Activated B cell treated with CpG ODN at 0.5 μM for 24 hours (primary cell): Measurements from ENCODE around the gene IFTAP. TPM values are rescaled to one million over a fixed set of nuclear protein-coding genes. Genes with fewer than 3 reads are reported as not detected.
A peak's percentile ranks its signal among the peaks of the same experiment; 100 is the strongest.

Source experiments
- ATAC-seq: fragments of 200-7000 bp; cut with Tn5 transposase; one replicate; pipeline ENCODE4 v1.10.0; 2021; ENCODE audit warnings: low read depth, mild to moderate bottlenecking, moderate library complexity
- CTCF ChIA-PET: fragments of 350-600 bp; sonication (Branson Sonifier 250); formaldehyde crosslinking; loops from one replicate; lab custom pipeline; 2021; ENCODE audit warnings: antibody characterized with exemption; lab: Charles Lee
- POLR2A ChIA-PET: fragments of 350-600 bp; sonication (Branson Sonifier 250); formaldehyde crosslinking; loops from one replicate; lab custom pipeline; 2021; ENCODE audit warnings: antibody characterized with exemption; lab: Charles Lee
- DNase-seq: peaks from one replicate; pipeline ENCODE4 v3.0.0; 2022
- H3K27ac Mint-ChIP-seq: one replicate; pipeline ENCODE4 v1.8.0; 2020; ENCODE audit warnings: mixed read lengths
- H3K27me3 Mint-ChIP-seq: one replicate; pipeline ENCODE4 v1.8.0; 2021; ENCODE audit warnings: mixed read lengths
- H3K36me3 Mint-ChIP-seq: one replicate; pipeline ENCODE4 v1.8.0; 2021; ENCODE audit warnings: low read depth, mixed read lengths
- H3K4me1 Mint-ChIP-seq: one replicate; pipeline ENCODE4 v1.8.0; 2021; ENCODE audit warnings: mixed read lengths
- H3K4me3 Mint-ChIP-seq: one replicate; pipeline ENCODE4 v1.8.0; 2020; ENCODE audit warnings: mild to moderate bottlenecking, mixed read lengths
- H3K9me3 Mint-ChIP-seq: one replicate; pipeline ENCODE4 v1.8.0; 2020; ENCODE audit warnings: mixed read lengths
- CTCF ChIP-seq: fragments of 200-600 bp; IDR thresholded peaks from one replicate; pipeline ENCODE4 v1.8.0; 2022; ENCODE audit warnings: antibody characterized with exemption, mild to moderate bottlenecking
- intact Hi-C: fragments of 100-400 bp; cut with micrococcal nuclease; formaldehyde crosslinking; loops from one replicate; pipeline ENCODE4 v1.15.1; 2024
- total RNA-seq: library from RNA; stranded (reverse); gene quantifications from 2 replicates; pipeline ENCODE4 v1.2.3, GENCODE V29; 2022

Gene IFTAP
- total RNA-seq, 1 donor from 2014 or later = 0.47 TPM

GRCh38 chr11:36583667-36584066 is 10.6 kb upstream of the IFTAP start:
- H3K27ac Mint-ChIP-seq = no peak overlapping the region
- ChIA-PET CTCF (no interaction called here), POLR2A (no interaction called here)
- peaks cover 8% of the 10 kb centered on the region for H3K9me3 Mint-ChIP-seq
- TF ChIP-seq CTCF = no peak
- no peak overlapping the region for H3K4me3 Mint-ChIP-seq
- no peaks in the 10 kb centered on the region for H3K36me3 Mint-ChIP-seq
- H3K4me1 Mint-ChIP-seq = peaks cover 3% of the 10 kb centered on the region
- ATAC-seq = no peak
- DNase-seq = no peak
- intact Hi-C loops = no loop called here
- peaks cover 18% of the 10 kb centered on the region for H3K27me3 Mint-ChIP-seq

- ChIA-PET CTCF (no interaction called here), POLR2A (no interaction called here)
- Mint-ChIP-seq H3K9me3 (peaks cover 8% of the 10 kb centered on the region), H3K4me3 (no peak overlapping the region), H3K36me3 (no peaks in the 10 kb centered on the region), H3K27ac (no peak overlapping the region), H3K4me1 (peaks cover 3% of the 10 kb centered on the region), H3K27me3 (peaks cover 21% of the 10 kb centered on the region)
- TF ChIP-seq CTCF = no peak
- intact Hi-C loops = no loop called here
- ATAC-seq (peak; percentile 45), DNase-seq (no peak)
Measured at GRCh38 chr11:36586543-36586942, 7.8 kb upstream of the IFTAP start.

GRCh38 chr11:36588099-36588498 is 6.2 kb upstream of the IFTAP start:
- Mint-ChIP-seq H3K4me1 (peaks cover 3% of the 10 kb centered on the region), H3K27ac (no peak overlapping the region), H3K4me3 (no peak overlapping the region), H3K36me3 (no peaks in the 10 kb centered on the region), H3K27me3 (peaks cover 23% of the 10 kb centered on the region), H3K9me3 (no peaks in the 10 kb centered on the region)
- ChIA-PET POLR2A (no interaction called here), CTCF (no interaction called here)
- DNase-seq (no peak), ATAC-seq (no peak)
- TF ChIP-seq CTCF = no peak
- intact Hi-C loops = no loop called here

- Mint-ChIP-seq H3K9me3 (no peaks in the 10 kb centered on the region), H3K4me1 (peaks cover 10% of the 10 kb centered on the region), H3K27me3 (peaks cover 37% of the 10 kb centered on the region), H3K4me3 (no peak overlapping the region), H3K27ac (no peak overlapping the region), H3K36me3 (no peaks in the 10 kb centered on the region)
- ChIA-PET POLR2A (no interaction called here), CTCF (no interaction called here)
- TF ChIP-seq CTCF = no peak
- no peak for DNase-seq
- intact Hi-C loops = no loop called here
- no peak for ATAC-seq
Measured at GRCh38 chr11:36590513-36590912, 3.8 kb upstream of the IFTAP start.

GRCh38 chr11:36591433-36591832 is 2.9 kb upstream of the IFTAP start:
- POLR2A ChIA-PET = no interaction called here

More at GRCh38 chr11:36591433-36591832, 2.9 kb upstream of the IFTAP start:
- Mint-ChIP-seq H3K36me3 (no peaks in the 10 kb centered on the region), H3K4me3 (no peak overlapping the region), H3K4me1 (peaks cover 10% of the 10 kb centered on the region), H3K9me3 (no peaks in the 10 kb centered on the region), H3K27me3 (peaks cover 42% of the 10 kb centered on the region), H3K27ac (no peak overlapping the region)
- ATAC-seq (no peak), DNase-seq (no peak)
- no peak for TF ChIP-seq CTCF
- intact Hi-C loops = no loop called here
- CTCF ChIA-PET = no interaction called here
